Measurements from ENCODE around the gene GPR37. TPM values are rescaled to one million over a fixed set of nuclear protein-coding genes. Genes with fewer than 3 reads are reported as not detected.

Gene GPR37
- total and polyA plus RNA-seq, 10 of the 15 experiments (the other 5 are each of a cell fraction or from before 2014, with no cell fraction given) = 0.02 TPM; not detected in 9

DNA sequence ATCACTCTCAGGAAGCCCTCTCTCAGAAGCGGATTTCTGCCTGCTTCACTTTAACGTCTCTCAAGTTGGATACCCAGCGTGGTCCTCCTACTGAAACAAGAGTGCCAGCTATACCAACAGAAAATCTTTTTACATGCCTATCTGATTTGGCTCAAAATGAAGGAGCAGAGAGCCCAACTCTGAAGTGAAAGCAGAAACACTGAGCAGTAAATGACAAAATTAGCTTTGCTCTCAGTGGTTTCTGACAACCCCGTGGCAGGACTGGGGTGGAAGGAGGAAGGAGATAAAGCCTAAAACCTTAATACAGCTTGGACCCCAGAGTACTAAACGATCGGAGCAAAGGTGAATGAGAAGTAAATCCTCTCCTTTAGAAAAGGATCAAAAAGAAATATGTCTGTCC, 25.1 kb upstream of the GPR37 start:
- Histone ChIP-seq H3K4me1 (ENCODE audit: control insufficient read depth, insufficient read depth, low read length) (no peaks in the 10 kb centered on the region), H3K9me3 (replicated peaks; ENCODE audit: control insufficient read depth, insufficient read depth, low read length) (no peaks in the 10 kb centered on the region), H4K20me1 (ENCODE audit: control insufficient read depth, insufficient read depth) (no peaks in the 10 kb centered on the region), H3K9ac (ENCODE audit: control insufficient read depth, insufficient read depth, low read length) (no peak overlapping the region), H3K79me2 (ENCODE audit: control insufficient read depth, insufficient read depth, low read length) (no peaks in the 10 kb centered on the region), H3K4me2 (ENCODE audit: control insufficient read depth, insufficient read depth) (no peak overlapping the region), H3K27me3 (replicated peaks in 1 of 2; ENCODE audit: control insufficient read depth in 2 of 2, insufficient read depth in 2 of 2, low read length in 1 of 2) (no peaks in the 10 kb centered on the region; a peak in 1 of 4 replicates), H3K36me3 (ENCODE audit: control insufficient read depth in 2 of 2, insufficient read depth in 2 of 2, low read length in 1 of 2) (no peaks in the 10 kb centered on the region), H2AFZ (ENCODE audit: control insufficient read depth, low read depth, low read length) (no peak overlapping the region), H3K27ac (ENCODE audit: control insufficient read depth, insufficient read depth) (no peak overlapping the region), H3K4me3 (no peak overlapping the region)
- FAIRE-seq (no peak), DNase-seq (ENCODE audit: low read depth, low spot score) (no peak), ATAC-seq (peak; percentile 55)
- BruUV-seq (replicated peaks) = no TSS peak
- ChIA-PET CTCF (interaction anchor here (1.1 kb wide), 1 partner anchor 20 kb away, joined by 4 read pairs; no protein-coding TSS in a partner anchor), RAD21 (ENCODE audit: unreplicated experiment) (no interaction called here), POLR2A (interaction anchor here (1.0 kb wide), 1 partner anchor 13 kb away, joined by 3 read pairs; no protein-coding TSS in a partner anchor), SMC1A (ENCODE audit: uncharacterized antibody, unreplicated experiment) (interaction anchor here (1.3 kb wide), 1 partner anchor 636 kb away, joined by 3 read pairs; no protein-coding TSS in a partner anchor)
- TF ChIP-seq CUX1 (IDR thresholded peaks at IDR 0.05; ENCODE audit: insufficient replicate concordance, low read depth, low read length) = no peak
- no peak for TF ChIP-seq SP1 (IDR thresholded peaks at IDR 0.05; ENCODE audit: low read depth, low read length)
- TF ChIP-seq, protein P1, sequence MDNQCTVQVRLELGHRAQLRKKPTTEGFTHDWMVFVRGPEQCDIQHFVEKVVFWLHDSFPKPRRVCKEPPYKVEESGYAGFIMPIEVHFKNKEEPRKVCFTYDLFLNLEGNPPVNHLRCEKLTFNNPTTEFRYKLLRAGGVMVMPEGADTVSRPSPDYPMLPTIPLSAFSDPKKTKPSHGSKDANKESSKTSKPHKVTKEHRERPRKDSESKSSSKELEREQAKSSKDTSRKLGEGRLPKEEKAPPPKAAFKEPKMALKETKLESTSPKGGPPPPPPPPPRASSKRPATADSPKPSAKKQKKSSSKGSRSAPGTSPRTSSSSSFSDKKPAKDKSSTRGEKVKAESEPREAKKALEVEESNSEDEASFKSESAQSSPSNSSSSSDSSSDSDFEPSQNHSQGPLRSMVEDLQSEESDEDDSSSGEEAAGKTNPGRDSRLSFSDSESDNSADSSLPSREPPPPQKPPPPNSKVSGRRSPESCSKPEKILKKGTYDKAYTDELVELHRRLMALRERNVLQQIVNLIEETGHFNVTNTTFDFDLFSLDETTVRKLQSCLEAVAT (IDR thresholded peaks at IDR 0.05) = no peak
- no peak for TF ChIP-seq ETV6 (conservative IDR thresholded peaks at IDR 0.05 in 1 of 2, IDR thresholded peaks at IDR 0.05 in 1 of 2; ENCODE audit: borderline replicate concordance in 1 of 2, low read depth in 1 of 2)
- TF ChIP-seq SMC3 (IDR thresholded peaks at IDR 0.05; ENCODE audit: borderline replicate concordance, low read length) = no peak
- TF ChIP-seq NR2C1 (IDR thresholded peaks at IDR 0.05) = no peak
- no peak for TF ChIP-seq TCF3 (IDR thresholded peaks at IDR 0.05; ENCODE audit: borderline replicate concordance, insufficient read depth, low read depth, low read length)
- no peak for TF ChIP-seq PAX5 (IDR thresholded peaks at IDR 0.05; ENCODE audit: borderline replicate concordance, low read depth, low read length)
- TF ChIP-seq STAT1 (conservative IDR thresholded peaks at IDR 0.05) = no peak
- TF ChIP-seq NFIC (IDR thresholded peaks at IDR 0.05; ENCODE audit: low read depth, low read length) = no peak
- TF ChIP-seq CHD2 (IDR thresholded peaks at IDR 0.05; ENCODE audit: borderline replicate concordance, low read depth, low read length) = no peak
- WGBS (ENCODE audit: insufficient coverage, insufficient replicate concordance, low lambda C conversion rate, missing lambda C conversion rate) = 22% methylated on average over 6 of the region's 6 CpGs
- in situ Hi-C loops (cut with MboI) (no loop called here), intact Hi-C loops (cut with micrococcal nuclease; ENCODE audit: unreplicated experiment) (no loop called here)

Data from GM12878 (cell line).